K562 (cell line): ENCODE data around the gene NLRP6. TPM values are rescaled to one million over a fixed set of nuclear protein-coding genes. Genes with fewer than 3 reads are reported as not detected.
A peak's percentile ranks its signal among the peaks of the same experiment; 100 is the strongest.
"Not testable (repeated sequence)": the region's sequence is repeated elsewhere in the genome, so short reads cannot be mapped to it uniquely, and the experiment has no call there.

ENCODE experiments used
- ADNP ChIP-seq: fragments of 200-800 bp; sonication (Bioruptor generic); IDR thresholded peaks from 2 replicates; pipeline ENCODE4 v1.6.1; 2016; ENCODE audit warnings: missing genetic modification characterization, missing compliant biosample characterization
- ATF1 ChIP-seq, 2 experiments: fragments of 450-650 bp in 1 of 2; IDR thresholded peaks; 2 replicates each; pipeline ENCODE4 v1.6.1; 2016; ENCODE audit warnings: missing compliant biosample characterization in 1 of 2, missing genetic modification characterization in 1 of 2
- BACH1 ChIP-seq: fragments of 200-800 bp; sonication (Bioruptor generic); IDR thresholded peaks from 2 replicates; pipeline ENCODE4 v1.6.1; 2016; ENCODE audit warnings: missing genetic modification characterization, missing compliant biosample characterization
- BHLHE40 ChIP-seq: IDR thresholded peaks from 2 replicates; pipeline ENCODE4 v1.6.1; 2011; ENCODE audit warnings: low read length, improper control_type of control experiment
- CBFA2T3 ChIP-seq: fragments of 450-650 bp; IDR thresholded peaks from 2 replicates; pipeline ENCODE4 v1.6.1; 2017
- CREM ChIP-seq: IDR thresholded peaks from 2 replicates; pipeline ENCODE4 v1.6.1; 2014; ENCODE audit warnings: antibody characterized with exemption, low read depth
- DACH1 ChIP-seq: fragments of 450-650 bp; IDR thresholded peaks from 2 replicates; pipeline ENCODE4 v1.6.1; 2018; ENCODE audit not compliant: partially characterized antibody
- E2F6 ChIP-seq, 2 experiments: IDR thresholded peaks; 2 replicates each; pipeline ENCODE4 v1.6.1; 2011; ENCODE audit warnings: borderline replicate concordance in 1 of 2, control low read depth in 1 of 2, low read depth in 1 of 2, low read length in 1 of 2, mild to moderate bottlenecking in 1 of 2, mixed read lengths in 1 of 2, moderate library complexity in 1 of 2; ENCODE audit not compliant: insufficient read depth in 1 of 2, insufficient read length in 1 of 2, poor library complexity in 1 of 2, severe bottlenecking in 1 of 2; ENCODE audit errors: extremely low read depth in 1 of 2
- EP300 ChIP-seq: IDR thresholded peaks from 2 replicates; pipeline ENCODE4 v1.6.1; 2012; ENCODE audit warnings: low read length, improper control_type of control experiment
- ETV5 ChIP-seq: sonication (generic); formaldehyde crosslinking; IDR thresholded peaks from 2 replicates; pipeline ENCODE4 v1.4.0; 2020; ENCODE audit warnings: low read depth, mild to moderate bottlenecking, missing genetic modification reagents
- GABPA ChIP-seq: fragments of 200-800 bp; sonication (Bioruptor generic); conservative IDR thresholded peaks from 2 replicates; pipeline ENCODE4 v1.6.1; 2016; ENCODE audit warnings: low read depth, missing genetic modification characterization, missing compliant biosample characterization
- HDAC2 ChIP-seq: fragments of 450-650 bp; IDR thresholded peaks from 2 replicates; pipeline ENCODE4 v1.6.1; 2016; ENCODE audit warnings: mild to moderate bottlenecking
- MAFG ChIP-seq: fragments of 450-650 bp; conservative IDR thresholded peaks from 2 replicates; pipeline ENCODE4 v1.6.1; 2016; ENCODE audit warnings: missing genetic modification characterization, missing compliant biosample characterization
- MYC ChIP-seq, 2 experiments: fragments of 250-450 bp in 1 of 2; sonication (Bioruptor Pico) in 1 of 2; IDR thresholded peaks; 2 replicates each; pipeline versions ENCODE4 v1.5.1 to v1.6.1; 2012 to 2021; ENCODE audit warnings: low read depth in 2 of 2, borderline replicate concordance in 1 of 2, improper control_type of control experiment in 1 of 2, low read length in 1 of 2, mild to moderate bottlenecking in 1 of 2, moderate library complexity in 1 of 2
- NFRKB ChIP-seq: fragments of 450-650 bp; IDR thresholded peaks from 2 replicates; pipeline ENCODE4 v1.6.1; 2016; ENCODE audit warnings: low read depth
- POLR2G ChIP-seq: fragments of 200-400 bp; formaldehyde crosslinking; IDR thresholded peaks from 2 replicates; pipeline ENCODE4 v1.6.1; 2017; ENCODE audit warnings: low read depth, mild to moderate bottlenecking, antibody characterized with exemption, low read length, moderate library complexity
- RBFOX2 ChIP-seq: fragments of 200-400 bp; formaldehyde crosslinking; IDR thresholded peaks from 2 replicates; pipeline ENCODE4 v1.6.1; 2017; ENCODE audit warnings: low read depth, mild to moderate bottlenecking, low read length, moderate library complexity
- SMARCA4 ChIP-seq: fragments of 450-650 bp; IDR thresholded peaks from 2 replicates; pipeline ENCODE4 v1.6.1; 2016
- SOX6 ChIP-seq: fragments of 450-650 bp; IDR thresholded peaks from 2 replicates; pipeline ENCODE4 v1.6.1; 2014; ENCODE audit warnings: mild to moderate bottlenecking
- TEAD1 ChIP-seq, 2 experiments: fragments of 450-650 bp in 1 of 2; sonication (generic) in 1 of 2; formaldehyde crosslinking; IDR thresholded peaks; 2 replicates each; pipeline versions ENCODE4 v1.4.0 to v1.8.0; 2020 to 2022; ENCODE audit warnings: mild to moderate bottlenecking in 2 of 2, missing genetic modification reagents in 1 of 2
- THRAP3 ChIP-seq: fragments of 450-650 bp; IDR thresholded peaks from 2 replicates; pipeline ENCODE4 v1.6.1; 2016; ENCODE audit warnings: mild to moderate bottlenecking, inconsistent platforms, borderline replicate concordance
- TRIM28 ChIP-seq: fragments of 450-650 bp; IDR thresholded peaks from 2 replicates; pipeline ENCODE4 v1.6.1; 2017
- XRCC5 ChIP-seq: fragments of 200-400 bp; formaldehyde crosslinking; IDR thresholded peaks from 2 replicates; pipeline ENCODE4 v1.6.1; 2017; ENCODE audit warnings: low read depth, mild to moderate bottlenecking, low read length
- YY1 ChIP-seq, 3 experiments: IDR thresholded peaks; 2 replicates each; pipeline ENCODE4 v1.6.1; 2011; ENCODE audit warnings: low read length in 2 of 3, mild to moderate bottlenecking in 2 of 3, moderate library complexity in 2 of 3, borderline replicate concordance in 1 of 3, control low read depth in 1 of 3, low read depth in 1 of 3; ENCODE audit not compliant: insufficient read depth in 3 of 3, insufficient replicate concordance in 2 of 3, control insufficient read depth in 1 of 3, insufficient read length in 1 of 3; ENCODE audit errors: extremely low read depth in 1 of 3
- ZBTB17 ChIP-seq: fragments of 450-650 bp; formaldehyde crosslinking; IDR thresholded peaks from 2 replicates; pipeline ENCODE4 v1.4.0; 2020; ENCODE audit warnings: mild to moderate bottlenecking
- ZNF3 ChIP-seq: fragments of 250-450 bp; sonication (Bioruptor Pico); IDR thresholded peaks from 2 replicates; pipeline ENCODE4 v1.5.0; 2021; ENCODE audit warnings: mild to moderate bottlenecking, moderate library complexity
- ZNF76 ChIP-seq: fragments of 250-450 bp; sonication (Bioruptor Pico); IDR thresholded peaks from 2 replicates; pipeline ENCODE4 v1.4.0; 2020; ENCODE audit warnings: mild to moderate bottlenecking, moderate library complexity, borderline replicate concordance
- polyA plus RNA-seq, 8 experiments: library from polyadenylated mRNA; depleted of rRNA in 4 of 8; stranded (reverse) in 5 of 8; unstranded in 3 of 8; fragments of >200 nt; fragmentation: Nextera tagmentation in 2 of 8; fragmentation: Illumina TruSeq in 1 of 8; extraction: Ambion mirVana in 2 of 8; extraction: Trizol in 1 of 8; gene quantifications; 2 replicates each; pipeline versions ENCODE4 v1.2.1 to v1.2.3, GENCODE V29; 2011 to 2014; ENCODE audit warnings: inconsistent platforms in 1 of 8, missing spikeins in 1 of 8
- total RNA-seq, 7 experiments: library from RNA; depleted of rRNA in 6 of 7; stranded (reverse); fragments of >200 nt in 6 of 7; fragmentation: Illumina TruSeq in 2 of 7; extraction: Trizol in 2 of 7; gene quantifications; 2 replicates each; pipeline versions ENCODE4 v1.2.1 to v1.2.3, GENCODE V29; 2011 to 2021; ENCODE audit warnings: low replicate concordance in 1 of 7
- TF ChIP-seq, protein P1 (sequence below): sonication (generic); formaldehyde crosslinking; IDR thresholded peaks from 2 replicates; pipeline ENCODE4 v1.8.0; 2022; ENCODE audit warnings: missing genetic modification reagents, mild to moderate bottlenecking, moderate library complexity, borderline replicate concordance

NLRP6 gene
- total and polyA plus RNA-seq, 9 of the 15 experiments (the other 6 are each of a cell fraction or from before 2014, with no cell fraction given), result 0.03 to 0.18 (median 0.15) TPM; not detected in 5

DNA sequence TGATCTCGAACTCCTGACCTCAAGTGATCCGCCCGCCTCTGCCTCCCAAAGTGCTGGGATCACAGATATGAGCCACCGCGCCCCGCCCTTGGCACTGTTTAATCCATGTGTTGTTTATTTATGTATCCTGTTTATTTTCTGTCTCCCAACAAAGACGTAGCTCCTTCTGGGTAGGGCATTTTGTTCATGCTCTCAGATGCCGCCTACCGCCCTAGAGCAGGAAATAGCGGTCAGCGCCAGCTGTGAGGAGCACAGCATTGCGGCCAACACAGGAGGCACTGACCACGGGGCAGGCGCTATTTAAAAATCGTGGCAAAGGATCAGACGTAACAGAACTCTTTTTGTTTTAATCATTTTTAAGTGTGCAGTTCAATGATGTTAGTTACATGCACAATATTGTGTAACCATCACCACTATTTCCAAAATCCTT is 9.5 kb upstream of the NLRP6 start (continued):
- TF ChIP-seq THRAP3 (0 out of 2 replicates have a peak, but pooled peaks have one; percentile 1), XRCC5 (0 out of 2 replicates have a peak, but pooled peaks have one; percentile 35), ZNF76 (CRISPR knock-in tag) (peak; percentile 61; the same call in 1 of the 2 replicates), YY1 (IDR thresholded peaks at IDR 0.05; ENCODE audit: borderline replicate concordance in 1 of 3, control insufficient read depth in 1 of 3, extremely low read depth in 1 of 3, insufficient read depth in 3 of 3, insufficient read length in 1 of 3, insufficient replicate concordance in 2 of 3, low read depth in 1 of 3, low read length in 2 of 3) (peak in 2 of 3 experiments; percentile 27 to 71), GABPA (tag) (peak; percentile 29; the same call in 1 of the 2 replicates), ZBTB17 (CRISPR knock-in tag) (0 out of 2 replicates have a peak, but pooled peaks have one; percentile 40), E2F6 (IDR thresholded peaks at IDR 0.05; ENCODE audit: borderline replicate concordance in 1 of 2, extremely low read depth in 1 of 2, insufficient read depth in 1 of 2, insufficient read length in 1 of 2, low read depth in 1 of 2, low read length in 1 of 2, poor library complexity in 1 of 2, severe bottlenecking in 1 of 2) (peak; percentile 33 to 72), EP300 (peak; percentile 18; the same call in 1 of the 2 replicates), ZNF3 (CRISPR knock-in tag) (0 out of 2 replicates have a peak, but pooled peaks have one; percentile 12), BACH1 (tag) (peak; percentile 6; the same call in 1 of the 2 replicates), ETV5 (CRISPR knock-in tag) (0 out of 2 replicates have a peak, but pooled peaks have one; percentile 3), CBFA2T3 (peak; percentile 39), TRIM28 (0 out of 2 replicates have a peak, but pooled peaks have one; percentile 12), RBFOX2 (peak; percentile 71), HDAC2 (peak; percentile 1; the same call in 1 of the 2 replicates), MYC (IDR thresholded peaks at IDR 0.05; ENCODE audit: low read depth, low read length) (peak; percentile 55), DACH1 (peak; percentile 78), ADNP (peak; percentile 82), CREM (peak; percentile 86), NFRKB (peak; percentile 78; the same call in 1 of the 2 replicates), TEAD1 (CRISPR knock-in tag; IDR thresholded peaks at IDR 0.05) (peak in 1 of 2 experiments; percentile 47; a peak in 1 of 4 replicates), MAFG (tag) (0 out of 2 replicates have a peak, but pooled peaks have one; percentile 14), POLR2G (peak; percentile 21; the same call in 1 of the 2 replicates), SOX6 (peak; percentile 39), BHLHE40 (0 out of 2 replicates have a peak, but pooled peaks have one; percentile 2), SMARCA4 (0 out of 2 replicates have a peak, but pooled peaks have one; percentile 11), ATF1 (tag; IDR thresholded peaks at IDR 0.05) (peak; percentile 73)
- not testable (repeated sequence) for TF ChIP-seq MYC (CRISPR knock-in tag; IDR thresholded peaks at IDR 0.05; ENCODE audit: borderline replicate concordance, low read depth); ATF1 (CRISPR knock-in tag; IDR thresholded peaks at IDR 0.05)
- TF ChIP-seq, protein P1, sequence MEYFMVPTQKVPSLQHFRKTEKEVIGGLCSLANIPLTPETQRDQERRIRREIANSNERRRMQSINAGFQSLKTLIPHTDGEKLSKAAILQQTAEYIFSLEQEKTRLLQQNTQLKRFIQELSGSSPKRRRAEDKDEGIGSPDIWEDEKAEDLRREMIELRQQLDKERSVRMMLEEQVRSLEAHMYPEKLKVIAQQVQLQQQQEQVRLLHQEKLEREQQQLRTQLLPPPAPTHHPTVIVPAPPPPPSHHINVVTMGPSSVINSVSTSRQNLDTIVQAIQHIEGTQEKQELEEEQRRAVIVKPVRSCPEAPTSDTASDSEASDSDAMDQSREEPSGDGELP, result peak; percentile 99
